ENCODE results near the gene KMT2C.
"Not testable (repeated sequence)": the region's sequence is repeated elsewhere in the genome, so short reads cannot be mapped to it uniquely, and the experiment has no call there.

KMT2C gene

GRCh38 chr7:152403726-152404125 lies 32.1 kb downstream of the KMT2C start:
- DNase-seq (ENCODE audit: low read depth, low spot score): no peak

GRCh38 chr7:152402384-152403250 lies 33.2 kb downstream of the KMT2C start:
- DNase-seq (ENCODE audit: low read depth, low spot score): no peak

GRCh38 chr7:152399344-152399743 lies 36.5 kb downstream of the KMT2C start:
- DNase-seq (ENCODE audit: low read depth, low spot score): no peak

- no peak for DNase-seq (ENCODE audit: low read depth, low spot score)
These were observed 40.7 kb downstream of the KMT2C start for GRCh38 chr7:152395112-152395511.

- not testable (repeated sequence) for DNase-seq (ENCODE audit: low read depth, low spot score)
These were observed 41.6 kb downstream of the KMT2C start for GRCh38 chr7:152394214-152394613.

- no peak for DNase-seq (ENCODE audit: low read depth, low spot score)
These were observed 43.5 kb downstream of the KMT2C start for GRCh38 chr7:152392254-152392653.

GRCh38 chr7:152386136-152386764 lies 49.6 kb downstream of the KMT2C start:
- not testable (repeated sequence) for DNase-seq (ENCODE audit: low read depth, low spot score)

- not testable (repeated sequence) for DNase-seq (ENCODE audit: low read depth, low spot score)
These were observed 51.3 kb downstream of the KMT2C start for GRCh38 chr7:152384235-152385200.

GRCh38 chr7:152383341-152384234 lies 52.2 kb downstream of the KMT2C start:
- DNase-seq (ENCODE audit: low read depth, low spot score): no peak

GRCh38 chr7:152382244-152382643 lies 53.6 kb downstream of the KMT2C start:
- DNase-seq (ENCODE audit: low read depth, low spot score): no peak

GRCh38 chr7:152380931-152381578 lies 54.7 kb downstream of the KMT2C start:
- DNase-seq (ENCODE audit: low read depth, low spot score): not testable (repeated sequence)

GRCh38 chr7:152378497-152378896 lies 57.3 kb downstream of the KMT2C start:
- not testable (repeated sequence) for DNase-seq (ENCODE audit: low read depth, low spot score)

GRCh38 chr7:152376716-152377484 lies 58.9 kb downstream of the KMT2C start:
- not testable (repeated sequence) for DNase-seq (ENCODE audit: low read depth, low spot score)

GRCh38 chr7:152370297-152370696 lies 65.5 kb downstream of the KMT2C start:
- no peak for DNase-seq (ENCODE audit: low read depth, low spot score)

GRCh38 chr7:152369518-152369917 lies 66.3 kb downstream of the KMT2C start:
- DNase-seq (ENCODE audit: low read depth, low spot score): no peak

GRCh38 chr7:152367170-152367569 lies 68.6 kb downstream of the KMT2C start:
- no peak for DNase-seq (ENCODE audit: low read depth, low spot score)

GRCh38 chr7:152366662-152367061 lies 69.1 kb downstream of the KMT2C start:
- no peak for DNase-seq (ENCODE audit: low read depth, low spot score)

- DNase-seq (ENCODE audit: low read depth, low spot score): no peak
These were observed 69.7 kb downstream of the KMT2C start for GRCh38 chr7:152365982-152366603.

- no peak for DNase-seq (ENCODE audit: low read depth, low spot score)
These were observed 72.0 kb downstream of the KMT2C start for GRCh38 chr7:152363798-152364197.
